ENCODE results near the gene PSME1. TPM values are rescaled to one million over a fixed set of nuclear protein-coding genes. Genes with fewer than 3 reads are reported as not detected.

PSME1 gene
- total and polyA plus RNA-seq, 2 of the 13 experiments (the other 11 are each of a cell fraction or from before 2014, with no cell fraction given), result 159 to 608 TPM

- no peak for TF ChIP-seq KIAA2018 (CRISPR knock-in tag; IDR thresholded peaks at IDR 0.05; ENCODE audit: borderline replicate concordance)
- peak; percentile 51 for TF ChIP-seq AGO2 (optimal IDR thresholded peaks at IDR 0.05; ENCODE audit: low read depth, low read length)
- 0 out of 2 replicates have a peak, but pooled peaks have one; percentile 19 for TF ChIP-seq MYC (CRISPR knock-in tag; IDR thresholded peaks at IDR 0.05; ENCODE audit: borderline replicate concordance)
- no peak for TF ChIP-seq IRF1 (CRISPR knock-in tag; IDR thresholded peaks at IDR 0.05; ENCODE audit: low read depth)
- 0 out of 2 replicates have a peak, but pooled peaks have one; percentile 1 for TF ChIP-seq BORCS8-MEF2B (CRISPR knock-in tag; IDR thresholded peaks at IDR 0.05)
- TF ChIP-seq HBP1 (CRISPR knock-in tag; IDR thresholded peaks at IDR 0.05; ENCODE audit: low read depth), result no peak
- TF ChIP-seq ZNF567 (CRISPR knock-in tag; IDR thresholded peaks at IDR 0.05; ENCODE audit: borderline replicate concordance), result 0 out of 2 replicates have a peak, but pooled peaks have one; percentile 48
- no peak for TF ChIP-seq HCFC1 (IDR thresholded peaks at IDR 0.05; ENCODE audit: low read depth, low read length)
- TF ChIP-seq HNF4G (IDR thresholded peaks at IDR 0.05; ENCODE audit: borderline replicate concordance, low read depth, low read length), result no peak
- 0 out of 2 replicates have a peak, but pooled peaks have one; percentile 73 for TF ChIP-seq HNF4G (CRISPR knock-in tag; IDR thresholded peaks at IDR 0.05; ENCODE audit: borderline replicate concordance, low read depth)
- peak; percentile 71 for TF ChIP-seq ZNF687 (CRISPR knock-in tag; IDR thresholded peaks at IDR 0.05)
- TF ChIP-seq ASH2L (IDR thresholded peaks at IDR 0.05; ENCODE audit: insufficient read length, low read depth, low read length), result no peak
- no peak for TF ChIP-seq MAFG (CRISPR knock-in tag; IDR thresholded peaks at IDR 0.05)
These were observed 3.8 kb upstream of the PSME1 start (continued) for GRCh38 chr14:24132061-24132685.

All from HepG2 (cell line).